ENCODE data around the gene PYURF. TPM values are rescaled to one million over a fixed set of nuclear protein-coding genes. Genes with fewer than 3 reads are reported as not detected.

The PYURF gene
- polyA plus RNA-seq, 1 donor = 107 TPM

DNA sequence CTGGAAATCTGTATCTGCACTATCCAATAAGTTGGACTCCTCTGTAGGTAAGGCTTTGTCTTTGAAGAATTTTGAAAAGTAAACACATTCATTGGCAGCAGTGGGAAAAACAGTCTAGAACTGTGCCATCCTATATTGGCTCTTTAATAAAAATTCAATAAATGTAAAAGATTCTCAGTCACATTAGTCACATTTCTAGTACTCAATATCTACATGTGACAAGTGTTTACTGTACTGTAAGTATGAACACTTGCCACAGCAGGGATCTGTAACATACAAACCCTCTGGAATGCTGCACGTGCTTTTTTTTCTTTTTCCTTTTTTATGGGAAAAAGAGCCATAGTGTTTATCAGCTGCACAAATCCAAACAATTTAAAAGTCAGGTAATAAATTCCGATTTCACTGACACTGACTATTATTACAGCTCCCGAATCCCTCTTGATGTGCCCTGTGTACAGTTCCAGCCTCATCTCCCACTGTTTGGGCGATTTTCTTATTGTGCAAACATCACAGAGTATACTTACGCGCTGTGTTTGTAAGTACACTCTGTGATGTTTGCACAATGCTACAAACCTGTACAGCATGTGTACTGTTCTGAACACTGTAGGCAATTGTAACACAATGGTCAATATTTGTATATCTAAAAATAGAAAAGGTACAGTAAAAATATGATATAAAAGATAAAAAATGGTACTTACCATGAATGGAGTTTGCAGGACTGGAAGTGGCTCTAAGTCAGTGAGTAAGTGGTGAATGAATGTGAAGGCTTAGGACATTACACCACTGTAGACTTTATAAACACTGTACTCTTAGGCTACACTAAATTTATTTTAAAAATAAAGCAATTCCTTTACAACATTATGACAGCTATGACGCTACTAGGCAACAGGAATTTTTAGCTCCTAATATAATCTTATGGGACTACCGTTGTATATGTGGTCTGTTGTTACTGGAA, 8.7 kb downstream of the PYURF start:
- Histone ChIP-seq H3K4me3 (ENCODE audit: low read length) (no peak overlapping the region), H3K9me3 (ENCODE audit: control insufficient read depth, low read depth, low read length) (no peaks in the 10 kb centered on the region), H3K27me3 (ENCODE audit: control insufficient read depth, insufficient read depth, low read length) (no peaks in the 10 kb centered on the region), H3K36me3 (ENCODE audit: control insufficient read depth, insufficient read depth, low read length) (no peaks in the 10 kb centered on the region), H3K27ac (ENCODE audit: low read length) (no peak overlapping the region), H3K4me1 (ENCODE audit: control insufficient read depth, insufficient read depth, low read length) (no peaks in the 10 kb centered on the region)
- DNase-seq = no peak
- WGBS (ENCODE audit: insufficient coverage, low lambda C conversion rate) = 46% methylated on average over 3 of the region's 8 CpGs

DNA sequence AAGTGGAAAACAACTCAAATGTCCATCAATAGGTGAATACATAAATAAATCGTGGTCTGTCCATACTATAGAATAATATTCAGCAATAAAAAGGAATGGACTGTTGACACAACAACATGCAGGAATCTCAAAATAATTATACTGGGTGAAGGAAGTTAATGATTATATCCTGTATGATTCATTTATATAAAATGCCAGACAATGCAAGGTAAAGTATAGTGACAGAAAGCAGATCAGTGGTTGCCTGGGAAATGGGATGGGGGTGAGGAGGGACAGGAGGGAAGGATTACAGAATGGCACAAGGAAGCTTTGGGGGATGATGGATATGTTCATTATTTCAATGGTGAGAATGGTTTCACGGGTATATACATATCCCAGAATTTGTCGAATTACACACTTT, 12.3 kb downstream of the PYURF start:
- 80% methylated on average over 1 of the region's 3 CpGs for WGBS (ENCODE audit: insufficient coverage, low lambda C conversion rate)
- Histone ChIP-seq H3K4me3 (ENCODE audit: low read length) (no peak overlapping the region), H3K27me3 (ENCODE audit: control insufficient read depth, insufficient read depth, low read length) (no peaks in the 10 kb centered on the region), H3K36me3 (ENCODE audit: control insufficient read depth, insufficient read depth, low read length) (no peaks in the 10 kb centered on the region), H3K9me3 (ENCODE audit: control insufficient read depth, low read depth, low read length) (no peaks in the 10 kb centered on the region), H3K4me1 (ENCODE audit: control insufficient read depth, insufficient read depth, low read length) (no peaks in the 10 kb centered on the region), H3K27ac (ENCODE audit: low read length) (no peak overlapping the region)
- DNase-seq = no peak

DNA sequence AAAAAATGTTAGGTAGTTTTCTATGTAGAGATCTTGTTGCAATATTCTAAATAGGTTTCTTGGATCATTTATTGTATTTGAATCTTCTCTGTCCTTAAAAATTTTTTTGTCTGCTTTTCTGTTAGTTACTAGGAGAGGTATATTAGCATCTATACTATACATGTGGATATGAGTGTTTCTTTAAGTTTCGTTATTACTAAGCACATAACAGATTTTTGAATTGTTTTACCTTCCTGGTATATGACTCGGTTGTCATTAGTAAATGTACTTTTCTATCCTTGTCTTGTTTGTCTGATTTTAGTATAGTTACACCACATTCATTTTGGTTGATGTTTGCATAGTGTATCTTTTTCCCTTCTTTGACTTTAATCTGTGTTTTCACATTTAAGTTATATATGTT, 20.2 kb downstream of the PYURF start:
- Histone ChIP-seq H3K4me3 (ENCODE audit: low read length) (no peak overlapping the region), H3K4me1 (ENCODE audit: control insufficient read depth, insufficient read depth, low read length) (no peaks in the 10 kb centered on the region), H3K27ac (ENCODE audit: low read length) (no peak overlapping the region), H3K9me3 (ENCODE audit: control insufficient read depth, low read depth, low read length) (no peaks in the 10 kb centered on the region), H3K27me3 (ENCODE audit: control insufficient read depth, insufficient read depth, low read length) (no peaks in the 10 kb centered on the region), H3K36me3 (ENCODE audit: control insufficient read depth, insufficient read depth, low read length) (no peaks in the 10 kb centered on the region)
- no peak for DNase-seq
- WGBS (ENCODE audit: insufficient coverage, low lambda C conversion rate) = 80% methylated on average over 2 of the region's 2 CpGs

- Histone ChIP-seq H3K27me3 (ENCODE audit: control insufficient read depth, insufficient read depth, low read length) (no peaks in the 10 kb centered on the region), H3K9me3 (ENCODE audit: control insufficient read depth, low read depth, low read length) (no peaks in the 10 kb centered on the region), H3K36me3 (ENCODE audit: control insufficient read depth, insufficient read depth, low read length) (no peaks in the 10 kb centered on the region), H3K27ac (ENCODE audit: low read length) (no peak overlapping the region), H3K4me3 (ENCODE audit: low read length) (no peak overlapping the region), H3K4me1 (ENCODE audit: control insufficient read depth, insufficient read depth, low read length) (no peaks in the 10 kb centered on the region)
- DNase-seq = no peak
- no CpG with 5 or more reads among the region's 2 CpGs for WGBS (ENCODE audit: insufficient coverage, low lambda C conversion rate)
These were observed 25.6 kb downstream of the PYURF start for GRCh38 chr4:88497859-88498409.

GRCh38 chr4:88489100-88489761, 34.3 kb downstream of the PYURF start:
- H3K27me3 ChIP-seq (ENCODE audit: control insufficient read depth, insufficient read depth, low read length) = no peaks in the 10 kb centered on the region
- no peak overlapping the region for H3K27ac ChIP-seq (ENCODE audit: low read length)
- DNase-seq = no peak
- no peaks in the 10 kb centered on the region for H3K36me3 ChIP-seq (ENCODE audit: control insufficient read depth, insufficient read depth, low read length)
- WGBS (ENCODE audit: insufficient coverage, low lambda C conversion rate) = 50% methylated on average over 3 of the region's 4 CpGs
- no peak overlapping the region for H3K4me3 ChIP-seq (ENCODE audit: low read length)
- H3K4me1 ChIP-seq (ENCODE audit: control insufficient read depth, insufficient read depth, low read length) = no peaks in the 10 kb centered on the region
- no peaks in the 10 kb centered on the region for H3K9me3 ChIP-seq (ENCODE audit: control insufficient read depth, low read depth, low read length)

GRCh38 chr4:88481537-88481936, 42.0 kb downstream of the PYURF start:
- no peaks in the 10 kb centered on the region for H3K27me3 ChIP-seq (ENCODE audit: control insufficient read depth, insufficient read depth, low read length)
- no peaks in the 10 kb centered on the region for H3K4me1 ChIP-seq (ENCODE audit: control insufficient read depth, insufficient read depth, low read length)
- H3K4me3 ChIP-seq (ENCODE audit: low read length) = no peak overlapping the region
- no peak for DNase-seq
- no peaks in the 10 kb centered on the region for H3K9me3 ChIP-seq (ENCODE audit: control insufficient read depth, low read depth, low read length)
- WGBS (ENCODE audit: insufficient coverage, low lambda C conversion rate) = no CpG with 5 or more reads among the region's 1 CpG
- H3K27ac ChIP-seq (ENCODE audit: low read length) = no peak overlapping the region
- H3K36me3 ChIP-seq (ENCODE audit: control insufficient read depth, insufficient read depth, low read length) = no peaks in the 10 kb centered on the region

GRCh38 chr4:88478247-88478646, 45.3 kb downstream of the PYURF start:
- Histone ChIP-seq H3K9me3 (ENCODE audit: control insufficient read depth, low read depth, low read length) (no peaks in the 10 kb centered on the region), H3K27me3 (ENCODE audit: control insufficient read depth, insufficient read depth, low read length) (no peaks in the 10 kb centered on the region), H3K4me1 (ENCODE audit: control insufficient read depth, insufficient read depth, low read length) (no peaks in the 10 kb centered on the region), H3K4me3 (ENCODE audit: low read length) (no peak overlapping the region), H3K27ac (ENCODE audit: low read length) (no peak overlapping the region), H3K36me3 (ENCODE audit: control insufficient read depth, insufficient read depth, low read length) (no peaks in the 10 kb centered on the region)
- WGBS (ENCODE audit: insufficient coverage, low lambda C conversion rate) = no CpG with 5 or more reads among the region's 2 CpGs
- no peak for DNase-seq

DNA sequence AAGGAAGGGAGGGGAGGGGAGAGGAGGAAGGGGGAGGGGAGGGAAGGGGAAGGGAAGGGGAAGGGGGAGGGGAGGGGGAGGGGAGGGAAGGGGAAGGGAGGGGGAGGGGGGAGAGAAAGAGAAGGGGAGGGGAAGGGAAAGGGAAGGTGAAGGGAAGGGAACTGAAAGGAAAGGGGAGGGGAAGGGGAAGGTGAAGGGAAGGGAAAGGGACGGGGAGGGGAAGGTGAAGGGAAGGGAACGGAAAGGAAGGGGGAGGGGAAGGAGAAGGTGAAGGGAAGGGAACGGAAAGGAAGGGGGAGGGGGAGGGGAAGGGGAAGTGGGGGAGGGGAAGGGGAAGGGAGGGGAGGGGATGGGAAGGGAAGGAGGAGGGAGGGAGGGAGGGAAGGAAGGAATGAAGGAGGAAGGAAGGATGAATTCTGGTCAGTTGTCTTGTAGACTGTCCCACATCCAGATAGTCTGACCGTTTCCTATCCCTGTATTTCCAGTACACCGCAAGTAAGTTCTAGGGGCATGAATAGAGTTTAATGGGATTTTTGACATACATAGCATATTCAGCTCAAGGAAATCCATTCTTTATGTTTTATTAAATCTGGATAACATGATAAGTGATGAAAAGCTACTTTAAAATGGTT, 46.2 kb downstream of the PYURF start:
- Histone ChIP-seq H3K4me3 (ENCODE audit: low read length) (no peak overlapping the region), H3K4me1 (ENCODE audit: control insufficient read depth, insufficient read depth, low read length) (no peaks in the 10 kb centered on the region), H3K27ac (ENCODE audit: low read length) (no peak overlapping the region), H3K9me3 (ENCODE audit: control insufficient read depth, low read depth, low read length) (no peaks in the 10 kb centered on the region), H3K27me3 (ENCODE audit: control insufficient read depth, insufficient read depth, low read length) (no peaks in the 10 kb centered on the region), H3K36me3 (ENCODE audit: control insufficient read depth, insufficient read depth, low read length) (no peaks in the 10 kb centered on the region)
- WGBS (ENCODE audit: insufficient coverage, low lambda C conversion rate) = no CpG with 5 or more reads among the region's 5 CpGs
- no peak for DNase-seq
